NCI-H187 (cell line): ENCODE measurements around the gene HS6ST2.

Experiments used
- DNase-seq, 2 experiments: peaks; one replicate each; lab custom pipeline; 2025; lab: John Stamatoyannopoulos, UW

Gene HS6ST2

DNA sequence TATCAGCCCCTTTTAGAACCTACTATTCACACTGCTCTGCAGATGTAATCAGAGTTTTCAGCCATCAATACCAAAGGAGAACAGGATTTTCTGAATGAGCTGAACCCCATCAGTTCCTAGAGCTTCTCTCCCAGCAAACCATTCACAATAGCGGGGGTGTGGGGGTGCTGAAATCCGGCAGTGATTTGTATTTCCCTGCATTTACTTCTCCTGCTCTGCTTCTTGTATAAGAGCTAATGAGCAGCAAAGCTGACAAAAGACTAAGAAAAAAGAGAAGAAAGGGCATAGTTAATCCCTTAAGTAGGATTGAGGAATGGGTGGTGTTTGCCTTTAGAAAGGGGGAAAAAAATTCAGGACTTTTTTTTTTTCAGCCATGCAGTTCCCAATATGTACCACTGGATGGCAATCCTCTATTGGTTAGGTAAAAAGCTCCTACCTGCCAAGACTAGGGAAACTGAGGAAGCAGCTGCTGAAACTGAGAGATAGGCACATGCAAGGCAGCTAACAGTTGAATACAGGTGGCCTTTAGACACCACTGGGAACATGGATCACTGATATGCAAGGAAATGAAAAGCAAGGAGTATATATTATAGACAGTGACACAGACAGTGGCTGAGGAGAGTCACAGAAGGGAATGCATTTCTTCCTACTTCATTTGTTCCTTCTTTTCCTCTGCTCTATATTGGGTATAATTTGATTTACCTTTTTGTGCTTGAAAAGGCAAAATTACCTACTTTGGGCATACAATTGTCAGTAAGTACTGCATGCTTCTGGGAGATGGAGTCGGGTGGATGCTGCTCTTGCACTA, 217.9 kb downstream of the HS6ST2 start:
- DNase-seq = no peak

DNA sequence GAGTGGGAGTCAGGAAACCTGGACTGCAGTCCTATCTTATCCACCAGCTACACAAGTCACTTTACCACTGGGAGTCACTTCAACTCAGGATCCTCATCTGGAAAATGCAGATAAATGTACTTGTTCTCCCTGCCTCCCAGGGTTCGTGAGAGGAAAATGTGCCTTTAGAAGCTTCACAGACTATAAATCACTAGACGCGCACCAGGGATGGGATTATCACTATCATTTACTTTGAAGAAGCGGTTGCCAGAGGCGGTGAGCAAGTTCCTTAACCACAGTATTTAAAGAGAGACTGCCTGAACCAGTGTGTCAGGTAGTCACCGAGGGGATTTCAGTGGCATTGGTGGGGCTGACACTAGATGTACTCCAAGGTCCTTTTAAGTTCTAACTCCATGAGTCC, 219.5 kb downstream of the HS6ST2 start:
- DNase-seq = no peak

DNA sequence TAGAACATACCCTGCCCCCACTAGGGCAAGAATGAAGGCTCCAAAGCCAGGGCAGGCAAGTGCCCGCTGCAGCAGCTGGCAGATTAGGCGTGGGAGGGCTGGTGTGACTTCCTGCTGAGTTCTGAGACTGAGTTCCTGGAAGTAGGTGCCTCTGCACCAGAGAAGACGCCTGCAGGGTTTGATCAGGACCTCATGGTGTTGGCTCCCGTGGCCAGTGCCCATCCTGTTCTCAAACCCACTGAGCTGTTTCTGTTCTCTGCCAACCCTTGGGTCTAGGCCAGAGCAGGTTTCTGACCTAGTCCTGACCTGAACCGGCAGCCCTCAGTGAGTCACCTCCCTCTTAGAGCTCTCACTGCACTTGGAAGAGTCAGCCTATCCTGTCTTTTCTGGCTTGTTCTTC, 220.7 kb downstream of the HS6ST2 start:
- no peak for DNase-seq

DNA sequence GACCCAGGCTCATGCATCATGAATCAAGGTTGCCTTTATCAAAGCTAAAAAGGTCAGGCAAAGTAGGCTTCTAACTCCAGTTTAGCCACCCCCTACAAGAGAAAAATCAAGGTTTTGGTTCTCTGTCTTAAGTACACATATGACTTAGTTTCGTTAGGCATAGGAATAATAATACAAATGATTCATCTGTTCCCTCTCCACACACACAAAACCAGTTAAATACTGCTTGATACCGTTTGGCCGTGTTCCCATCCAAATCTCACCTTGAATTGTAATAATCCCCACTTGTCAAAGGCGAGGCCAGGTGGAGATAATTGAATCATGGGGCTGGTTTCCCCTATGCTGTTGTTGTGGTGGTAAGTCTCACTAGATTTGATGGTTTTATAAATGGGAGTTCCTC, 226.2 kb downstream of the HS6ST2 start:
- no peak for DNase-seq

DNA sequence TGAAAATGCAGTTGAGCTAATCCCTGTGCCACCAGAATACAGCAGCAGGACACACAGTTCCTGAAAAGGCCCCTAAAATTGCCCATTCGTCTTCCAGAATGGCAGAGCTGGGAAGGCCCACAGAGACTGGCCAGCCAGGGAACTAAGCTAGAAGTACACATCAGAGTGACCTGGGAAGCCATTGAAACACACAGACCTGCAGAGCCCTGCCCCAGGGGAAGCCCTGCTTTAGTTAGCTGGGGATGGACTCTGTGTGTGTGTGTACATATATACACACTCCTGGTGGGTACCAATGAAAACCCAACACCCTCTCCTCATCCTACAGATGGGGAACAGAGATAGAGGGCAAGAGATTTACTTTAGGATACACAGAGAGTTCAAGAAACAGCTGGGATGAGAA, 227.7 kb downstream of the HS6ST2 start:
- DNase-seq = no peak

DNA sequence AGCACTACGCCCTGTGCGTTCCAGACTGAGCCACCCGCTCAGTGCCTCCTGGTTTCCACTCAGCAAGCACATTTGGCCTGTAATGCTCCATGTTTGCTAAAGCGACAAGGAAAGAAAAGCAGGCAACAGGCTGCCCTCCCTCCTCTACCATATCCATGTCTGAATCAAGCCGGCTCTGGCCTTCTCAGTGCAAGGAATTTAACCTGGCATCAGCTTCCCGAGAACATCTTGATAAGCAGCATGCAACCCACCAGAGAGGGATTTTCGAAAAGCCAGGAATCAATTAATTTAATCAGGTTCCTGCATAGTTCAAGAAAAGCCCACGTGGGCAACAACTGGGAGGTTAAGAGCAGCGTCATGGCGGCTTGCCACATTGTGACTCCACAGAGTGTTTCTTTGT, 228.2 kb downstream of the HS6ST2 start:
- DNase-seq = no peak

DNA sequence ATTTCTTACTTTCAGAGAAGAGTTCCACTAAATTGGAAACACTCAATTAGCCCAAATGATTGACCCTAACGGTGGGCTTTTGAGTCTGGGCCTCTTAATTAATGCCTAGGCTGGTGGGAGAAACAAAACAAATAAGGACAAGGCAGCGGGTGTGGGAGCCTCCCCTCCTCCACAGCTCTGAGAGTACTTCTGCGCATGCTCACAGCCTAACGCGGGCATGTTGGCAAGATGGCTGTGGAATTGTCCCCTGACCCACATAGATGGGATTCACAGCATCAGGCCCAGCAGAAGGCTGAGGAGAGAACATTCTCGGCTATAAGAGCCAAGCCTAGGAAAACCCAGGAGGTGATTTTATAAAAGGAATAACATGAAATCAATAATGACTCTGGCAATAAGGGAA, 230.1 kb downstream of the HS6ST2 start:
- no peak for DNase-seq

DNA sequence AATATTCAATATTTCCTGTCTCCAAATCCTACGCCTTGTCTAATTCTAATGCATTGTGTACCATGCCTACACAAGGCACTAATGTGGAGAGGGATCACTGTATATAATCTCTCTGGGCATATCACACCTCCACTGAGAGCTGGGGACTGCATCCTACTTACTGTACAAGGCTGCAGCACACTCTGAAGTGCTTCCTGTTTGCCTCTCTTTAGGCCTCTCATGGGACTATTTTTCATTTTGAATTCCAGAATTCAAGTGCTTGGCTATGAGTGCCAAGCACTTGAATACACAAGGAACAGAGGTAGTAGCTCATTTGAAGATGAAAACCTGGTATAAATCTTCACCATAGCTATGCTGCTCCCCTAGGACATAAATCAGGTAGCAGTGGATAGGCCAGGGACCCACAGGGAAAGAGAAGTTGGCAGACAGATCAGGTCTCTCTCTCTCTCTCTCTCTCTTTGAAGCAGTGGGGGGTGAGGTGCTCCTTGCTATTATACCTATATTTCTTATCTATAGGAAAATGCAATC, 239.9 kb downstream of the HS6ST2 start:
- DNase-seq = no peak

DNA sequence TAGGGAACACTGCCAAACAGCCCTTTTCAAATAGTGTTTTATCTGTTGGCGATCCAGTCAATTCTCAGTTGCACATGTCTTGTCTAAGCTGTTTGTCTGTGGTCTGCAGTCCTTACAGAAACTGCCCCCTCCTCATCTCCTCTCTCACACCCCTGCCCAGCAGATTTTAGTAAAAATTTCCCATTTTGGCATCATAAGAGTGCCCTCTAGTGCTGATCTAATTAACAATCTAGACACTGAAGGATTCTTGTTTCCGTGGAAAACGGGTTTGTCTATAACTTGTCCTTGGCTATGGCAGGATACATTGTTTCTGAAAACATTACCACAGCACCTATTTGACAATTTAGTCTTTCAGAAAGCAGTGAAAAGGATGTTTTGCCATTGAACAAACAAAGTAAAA, 242.4 kb downstream of the HS6ST2 start:
- no peak for DNase-seq

DNA sequence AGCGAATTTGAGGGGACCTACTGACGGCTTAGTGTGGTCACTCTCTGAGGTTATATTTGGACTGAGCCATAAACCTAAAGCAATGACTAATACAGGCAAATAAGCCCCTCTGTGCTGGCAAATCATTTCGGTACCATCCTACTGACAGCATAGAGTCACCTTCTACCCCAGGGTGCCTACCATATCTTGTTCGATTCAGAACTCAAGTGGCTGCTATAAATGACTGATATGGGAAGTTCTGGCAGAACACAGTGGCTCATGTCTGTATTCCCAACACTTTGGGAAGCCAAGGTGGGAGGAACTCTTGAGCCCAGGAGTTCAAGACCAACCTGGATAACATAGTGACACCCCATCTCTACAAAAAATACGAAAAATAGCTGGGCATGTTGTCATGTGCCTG, 243.5 kb downstream of the HS6ST2 start:
- DNase-seq = no peak

DNA sequence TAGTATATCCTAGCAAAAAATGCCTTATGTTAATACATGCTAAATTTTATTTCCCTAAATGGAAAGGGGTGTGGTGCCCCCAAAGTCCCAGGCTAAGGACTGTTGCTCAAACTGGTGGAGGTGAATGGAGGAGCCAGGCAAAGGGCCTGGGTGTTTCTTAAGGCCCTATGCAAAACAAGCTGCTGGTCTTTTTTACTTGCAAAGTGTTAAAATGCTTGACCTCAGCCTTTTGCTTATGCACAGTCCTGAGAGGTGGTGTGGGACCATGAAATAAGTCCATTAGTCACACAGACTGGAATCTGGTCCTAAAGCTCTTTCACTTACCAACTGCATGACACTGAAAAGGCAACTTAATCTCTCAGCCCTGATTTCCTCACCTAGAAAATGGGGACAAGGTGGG, 246.1 kb downstream of the HS6ST2 start:
- DNase-seq = no peak

DNA sequence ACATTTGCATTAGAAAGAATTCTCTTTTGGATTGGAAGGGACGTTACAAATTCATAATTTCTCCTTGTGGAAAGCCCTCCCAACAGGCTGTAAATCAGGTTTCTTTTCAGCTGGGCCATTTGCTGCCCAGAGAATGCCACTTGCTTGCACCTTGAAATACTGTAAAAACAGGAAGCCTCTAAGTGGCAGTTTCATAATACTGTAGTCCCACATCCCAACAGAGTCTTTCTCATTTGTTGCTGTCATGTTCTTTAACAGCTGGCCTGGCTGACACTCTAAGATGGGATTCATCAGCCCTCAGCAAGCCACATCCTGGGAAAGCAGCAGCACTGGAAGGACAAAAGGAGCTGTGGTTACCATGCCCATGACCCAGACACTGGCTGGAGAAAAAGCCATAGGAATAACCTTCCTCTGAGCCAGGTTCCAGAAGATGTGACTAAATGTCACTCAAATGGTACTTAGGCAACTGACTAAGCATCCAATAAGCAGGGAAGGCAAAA, 247.7 kb downstream of the HS6ST2 start:
- DNase-seq = no peak

DNA sequence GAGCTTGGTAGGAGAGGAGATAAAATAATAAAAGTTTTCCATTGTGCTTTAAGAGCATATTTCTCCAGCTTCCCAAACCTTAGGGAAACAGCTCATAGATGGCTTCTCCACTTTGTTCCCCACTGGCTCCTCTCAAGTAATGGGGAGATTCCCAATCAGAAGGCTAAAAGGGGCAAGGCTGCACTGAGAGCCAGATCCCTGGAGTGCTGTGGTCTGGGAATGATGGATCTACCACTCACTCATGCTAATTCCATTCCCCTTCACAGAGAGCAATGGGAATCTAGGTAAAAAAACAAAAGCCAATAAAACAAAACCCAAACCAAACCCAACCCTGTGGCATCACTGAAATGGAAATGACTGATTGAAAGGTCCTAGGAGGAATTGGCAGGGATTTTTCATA, 249.9 kb downstream of the HS6ST2 start:
- DNase-seq = no peak

DNA sequence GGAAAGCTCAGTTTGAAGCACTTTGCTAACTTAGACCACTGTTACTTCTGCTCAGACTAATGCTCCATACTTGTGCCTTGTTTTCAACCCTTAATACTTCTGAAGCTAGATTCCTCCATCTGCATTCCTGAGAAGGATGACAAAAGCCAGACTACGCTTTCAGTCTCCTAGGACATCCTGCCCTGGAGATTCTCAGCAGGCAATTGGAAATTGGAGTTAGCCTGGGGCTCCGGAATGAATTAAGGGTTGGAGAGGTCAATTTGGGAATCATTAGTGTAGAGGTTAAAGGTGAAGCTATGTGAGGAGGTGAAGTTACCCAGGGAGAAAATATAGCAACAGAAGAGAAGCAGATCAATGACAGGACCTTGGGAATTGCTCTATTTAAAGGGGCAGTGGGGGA, 253.7 kb downstream of the HS6ST2 start:
- no peak for DNase-seq

DNA sequence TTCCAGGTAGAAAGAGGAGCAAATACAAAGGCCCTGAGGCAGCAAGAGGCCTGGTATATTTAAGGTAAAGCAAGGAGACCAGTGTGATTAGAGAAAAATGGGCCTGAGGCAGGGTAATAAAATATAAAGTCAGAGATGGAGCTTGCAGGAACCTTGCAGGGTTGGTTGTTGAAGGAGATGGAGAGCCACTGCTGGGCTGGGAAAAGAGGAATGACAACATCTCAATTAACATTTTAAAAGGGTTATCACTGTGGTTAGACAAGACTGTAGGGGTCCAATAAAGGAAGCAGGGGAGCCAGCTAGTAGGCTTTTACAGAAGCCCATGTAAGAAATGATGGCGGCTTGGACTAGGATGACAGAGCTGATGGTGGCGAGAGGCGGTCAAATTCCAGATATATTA, 264.0 kb downstream of the HS6ST2 start:
- no peak for DNase-seq

DNA sequence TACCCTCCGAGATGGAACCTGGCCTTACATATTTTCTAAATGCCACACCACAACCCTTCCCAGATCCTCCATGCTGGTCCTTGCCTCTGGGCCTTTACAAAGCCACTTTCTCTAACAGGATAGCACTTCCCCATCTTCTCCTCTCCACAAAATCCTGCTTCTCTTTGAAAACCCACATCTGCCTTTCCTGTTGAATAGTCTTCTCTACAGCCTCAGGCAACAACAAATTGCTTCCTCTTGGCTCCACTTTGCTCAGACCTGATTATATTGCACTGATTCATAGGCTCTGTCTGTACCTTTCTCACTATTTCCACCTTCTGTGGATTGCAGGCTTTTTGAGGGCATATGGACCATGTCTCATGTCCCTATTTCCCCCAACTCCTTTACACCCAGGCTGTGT, 265.9 kb downstream of the HS6ST2 start:
- DNase-seq = no peak

DNA sequence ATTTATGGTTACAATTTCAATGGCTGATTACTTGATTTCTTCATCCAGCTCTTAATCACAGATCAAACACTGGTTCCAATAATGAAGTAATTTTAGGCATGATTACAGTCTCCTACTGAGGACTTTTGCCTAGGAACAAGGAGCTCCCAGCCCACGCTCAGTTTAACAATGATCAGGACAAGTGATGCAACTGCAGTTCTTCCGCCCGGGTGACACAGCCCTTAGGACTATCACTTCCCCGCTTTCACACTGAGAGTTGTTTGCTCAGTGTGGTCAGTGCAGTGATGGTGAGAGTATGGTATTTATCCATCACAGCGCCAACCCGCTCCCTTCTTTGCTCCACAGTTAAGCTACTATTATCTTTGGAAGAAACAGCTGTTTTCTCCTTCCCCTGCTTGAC, 266.4 kb downstream of the HS6ST2 start:
- no peak for DNase-seq

DNA sequence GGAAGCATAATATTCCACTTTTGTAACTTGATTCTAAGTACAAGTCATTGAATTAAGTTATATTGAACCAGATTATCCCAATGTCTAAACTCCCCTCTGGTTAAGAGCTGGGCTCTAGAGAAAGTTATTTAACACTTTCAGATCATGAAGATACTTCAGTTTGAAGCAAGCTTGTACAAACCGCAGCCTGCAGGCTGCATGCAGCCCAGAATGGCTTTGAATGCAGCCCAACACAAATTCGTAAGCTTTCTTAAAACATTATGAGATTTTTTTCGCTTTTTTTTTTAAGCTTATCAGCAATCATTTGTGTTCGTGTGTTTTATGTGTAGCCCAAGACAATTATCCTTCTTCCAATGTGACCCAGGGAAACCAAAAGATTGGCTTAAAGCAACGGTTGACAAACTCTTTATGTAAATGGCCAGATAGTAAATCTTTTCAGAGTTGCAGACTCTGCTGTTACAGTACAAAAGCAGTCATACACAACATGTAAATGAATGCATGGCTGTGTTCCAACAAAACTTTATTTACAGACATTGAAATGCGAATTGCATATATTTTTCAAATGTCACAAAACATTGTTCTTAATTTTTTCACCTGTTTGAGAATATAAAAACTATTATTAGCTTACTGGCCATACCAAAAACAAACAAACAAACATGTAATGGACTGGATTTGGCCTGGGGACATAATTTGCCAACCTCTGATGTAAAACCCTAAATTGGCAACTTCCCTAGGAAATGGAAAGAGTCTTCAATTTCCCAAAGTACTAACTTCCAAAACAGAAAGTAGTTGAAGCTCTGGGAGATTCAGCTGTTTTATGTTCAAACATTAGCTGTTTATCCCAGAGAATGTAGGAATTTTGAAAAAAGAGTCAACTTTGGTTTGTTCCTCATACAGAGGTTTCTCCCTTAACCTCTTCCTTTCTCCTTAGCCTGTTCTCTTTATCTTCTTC, 268.5 kb downstream of the HS6ST2 start:
- DNase-seq = no peak

DNA sequence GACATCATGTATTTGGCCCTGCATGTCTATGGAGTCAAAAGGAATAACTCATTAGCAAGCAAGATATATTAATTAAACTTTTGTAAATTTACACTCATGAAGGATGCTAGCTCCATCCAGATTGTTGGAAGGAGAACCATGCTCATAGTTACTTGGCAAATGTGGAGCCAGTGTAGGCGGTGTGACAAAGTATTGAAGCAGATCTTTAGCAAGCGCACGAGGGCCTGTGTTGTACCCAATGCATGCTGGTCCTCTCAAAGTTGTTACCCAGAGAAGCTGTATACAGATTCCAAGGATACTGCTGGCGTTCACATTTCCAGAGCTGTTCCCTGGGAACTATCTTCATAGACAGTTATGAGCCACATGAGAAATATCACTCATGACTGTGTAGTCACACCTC, 273.2 kb downstream of the HS6ST2 start:
- DNase-seq = no peak

DNA sequence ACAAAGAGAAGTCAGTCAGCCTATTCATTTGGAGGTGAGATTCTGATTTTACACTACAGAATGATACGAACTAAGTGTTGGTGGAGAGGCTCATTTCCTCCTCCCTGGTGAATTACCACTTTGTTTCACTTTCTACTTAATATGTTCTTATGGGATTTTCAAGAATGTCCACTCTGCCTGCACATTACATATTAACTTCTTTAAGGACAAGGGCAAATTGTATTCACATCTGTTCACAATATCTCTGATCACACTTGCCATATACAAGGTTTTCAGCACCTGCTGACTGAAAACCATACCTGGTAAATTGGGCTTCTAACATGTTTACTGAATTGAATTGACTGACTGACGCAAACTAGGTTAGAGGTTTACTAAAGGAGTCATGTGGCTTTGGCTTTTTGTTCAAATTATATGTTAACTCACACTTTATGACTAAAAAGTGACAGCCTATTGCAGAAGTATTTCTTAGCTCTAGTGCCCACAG, 281.2 kb downstream of the HS6ST2 start:
- DNase-seq = no peak

DNA sequence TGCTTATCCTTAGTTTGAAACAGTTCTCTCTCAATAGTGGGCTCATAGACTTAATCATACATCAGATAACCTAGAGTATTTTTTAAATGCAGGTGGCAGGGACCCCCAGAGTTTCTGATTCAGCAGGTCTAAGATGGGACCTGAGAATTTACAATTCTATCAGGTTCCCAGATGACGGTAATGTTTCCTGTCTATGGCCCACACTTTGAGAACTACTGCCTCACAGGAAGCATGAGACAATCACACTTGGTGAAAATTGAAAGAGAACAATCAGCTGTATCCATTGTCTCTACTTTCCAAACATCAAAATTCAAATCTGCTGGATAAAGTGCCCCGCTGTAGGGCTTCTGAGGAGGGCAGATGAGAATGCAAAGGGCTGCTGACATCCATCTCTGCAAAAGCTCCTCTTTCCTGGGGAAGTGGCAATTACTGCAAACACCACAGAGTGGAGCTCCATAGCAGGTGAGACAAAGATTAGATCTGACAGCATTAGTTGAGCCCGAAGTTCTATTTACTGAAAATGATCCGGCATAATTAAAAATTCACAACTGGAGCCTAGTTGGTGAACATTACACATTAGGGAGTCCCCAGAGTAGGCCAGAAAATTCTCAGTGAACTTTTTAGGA, 281.8 kb downstream of the HS6ST2 start:
- DNase-seq = no peak

DNA sequence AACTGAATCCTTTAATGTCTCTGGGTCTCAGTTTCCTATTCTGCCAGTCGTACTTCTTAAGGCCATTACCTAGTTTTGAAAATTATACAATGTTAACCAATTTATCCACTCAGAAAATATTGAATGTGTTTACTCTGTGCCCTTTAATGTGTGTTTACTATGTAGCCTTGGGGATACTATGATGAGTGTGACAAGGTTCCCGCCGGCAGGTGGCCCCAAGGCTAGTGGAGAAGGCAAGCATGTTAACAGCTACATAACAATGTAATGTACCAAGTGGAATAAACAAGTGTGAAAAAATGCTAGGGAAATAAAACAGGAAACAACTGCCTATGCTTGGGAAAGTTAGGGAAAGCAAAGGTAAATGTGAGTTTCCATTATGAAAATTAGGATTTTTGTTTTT, 282.3 kb downstream of the HS6ST2 start:
- no peak for DNase-seq
